Daoy (cell line): ENCODE results near the gene GDPD1. TPM values are rescaled to one million over a fixed set of nuclear protein-coding genes. Genes with fewer than 3 reads are reported as not detected.
"Not testable (repeated sequence)": the region's sequence is repeated elsewhere in the genome, so short reads cannot be mapped to it uniquely, and the experiment has no call there.

Experiments
- DNase-seq: peaks from one replicate; pipeline ENCODE4 v3.0.0-alpha.2; 2015; ENCODE audit warnings: low read depth
- total RNA-seq: library from RNA; depleted of rRNA; stranded (reverse); fragments of >200 nt; shearing (Covaris generic); gene quantifications from 2 replicates; pipeline ENCODE4 v1.2.3, GENCODE V29; 2014

GDPD1 gene
- total RNA-seq, 1 experiment from 2014 or later: 1.4 TPM

GRCh38 chr17:59244081-59244480 is 23.8 kb downstream of the GDPD1 start:
- DNase-seq: no peak

- no peak for DNase-seq
Measured at GRCh38 chr17:59254742-59255141, 34.4 kb downstream of the GDPD1 start.

GRCh38 chr17:59257101-59257500 is 36.8 kb downstream of the GDPD1 start:
- no peak for DNase-seq

GRCh38 chr17:59260722-59261121 is 40.4 kb downstream of the GDPD1 start:
- no peak for DNase-seq

- DNase-seq: no peak
Measured at GRCh38 chr17:59266745-59267144, 46.4 kb downstream of the GDPD1 start.

- no peak for DNase-seq
Measured at GRCh38 chr17:59267776-59268175, 47.5 kb downstream of the GDPD1 start.

GRCh38 chr17:59275618-59276017 is 55.3 kb downstream of the GDPD1 start:
- DNase-seq: no peak

GRCh38 chr17:59277031-59277430 is 56.7 kb downstream of the GDPD1 start:
- no peak for DNase-seq

- DNase-seq: no peak
Measured at GRCh38 chr17:59278406-59278805, 58.1 kb downstream of the GDPD1 start.

GRCh38 chr17:59284317-59284716 is 64.0 kb downstream of the GDPD1 start:
- DNase-seq: no peak

GRCh38 chr17:59287452-59287851 is 67.1 kb downstream of the GDPD1 start:
- peak; percentile 31 for DNase-seq

- DNase-seq: no peak
Measured at GRCh38 chr17:59287891-59288290, 67.6 kb downstream of the GDPD1 start.

- DNase-seq: no peak
Measured at GRCh38 chr17:59289981-59290301, 69.6 kb downstream of the GDPD1 start.

- not testable (repeated sequence) for DNase-seq
Measured at GRCh38 chr17:59290302-59290998, 70.1 kb downstream of the GDPD1 start.

GRCh38 chr17:59292174-59292523 is 71.8 kb downstream of the GDPD1 start:
- DNase-seq: no peak

GRCh38 chr17:59296190-59296589 is 75.9 kb downstream of the GDPD1 start:
- no peak for DNase-seq

- no peak for DNase-seq
Measured at GRCh38 chr17:59298521-59298920, 78.2 kb downstream of the GDPD1 start.

GRCh38 chr17:59299400-59300092 is 79.2 kb downstream of the GDPD1 start:
- no peak for DNase-seq

- DNase-seq: no peak
Measured at GRCh38 chr17:59300941-59301340, 80.6 kb downstream of the GDPD1 start.

GRCh38 chr17:59304811-59305210 is 84.5 kb downstream of the GDPD1 start:
- no peak for DNase-seq

GRCh38 chr17:59310263-59310920 is 90.1 kb downstream of the GDPD1 start:
- no peak for DNase-seq

GRCh38 chr17:59311051-59311468 is 90.7 kb downstream of the GDPD1 start:
- peak; percentile 28 for DNase-seq

GRCh38 chr17:59311521-59311920 is 91.2 kb downstream of the GDPD1 start:
- not testable (repeated sequence) for DNase-seq
